HG02610 (cell line): ENCODE results near the gene PAGE4.

ENCODE experiments used
- ATAC-seq: cut with Tn5 transposase; IDR thresholded peaks from one replicate; pipeline ENCODE4 v1.9.1; 2021; ENCODE audit warnings: mild to moderate bottlenecking, moderate library complexity; ENCODE audit not compliant: unreplicated experiment

PAGE4 gene

GRCh38 chrX:49868739-49869138 lies 39.6 kb downstream of the PAGE4 start:
- ATAC-seq, result no peak

DNA sequence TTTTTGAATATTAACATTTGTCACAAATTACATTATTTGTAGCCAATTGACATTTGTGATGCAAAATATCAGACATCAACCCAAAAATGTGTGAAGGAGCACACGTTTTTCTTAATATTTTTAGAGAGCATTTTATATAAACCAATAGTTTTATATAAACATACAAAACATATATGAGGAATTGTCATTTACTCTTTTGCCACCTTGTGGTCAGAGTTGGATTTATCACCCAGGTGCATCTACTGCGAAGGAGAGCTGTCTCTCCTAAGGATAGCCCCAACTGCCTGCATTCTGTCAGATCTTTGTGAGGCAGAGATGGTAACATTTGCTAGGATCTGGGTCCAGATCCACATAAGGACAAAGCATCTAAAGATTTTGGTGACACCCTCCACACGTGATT lies 47.6 kb downstream of the PAGE4 start:
- ATAC-seq, result no peak

DNA sequence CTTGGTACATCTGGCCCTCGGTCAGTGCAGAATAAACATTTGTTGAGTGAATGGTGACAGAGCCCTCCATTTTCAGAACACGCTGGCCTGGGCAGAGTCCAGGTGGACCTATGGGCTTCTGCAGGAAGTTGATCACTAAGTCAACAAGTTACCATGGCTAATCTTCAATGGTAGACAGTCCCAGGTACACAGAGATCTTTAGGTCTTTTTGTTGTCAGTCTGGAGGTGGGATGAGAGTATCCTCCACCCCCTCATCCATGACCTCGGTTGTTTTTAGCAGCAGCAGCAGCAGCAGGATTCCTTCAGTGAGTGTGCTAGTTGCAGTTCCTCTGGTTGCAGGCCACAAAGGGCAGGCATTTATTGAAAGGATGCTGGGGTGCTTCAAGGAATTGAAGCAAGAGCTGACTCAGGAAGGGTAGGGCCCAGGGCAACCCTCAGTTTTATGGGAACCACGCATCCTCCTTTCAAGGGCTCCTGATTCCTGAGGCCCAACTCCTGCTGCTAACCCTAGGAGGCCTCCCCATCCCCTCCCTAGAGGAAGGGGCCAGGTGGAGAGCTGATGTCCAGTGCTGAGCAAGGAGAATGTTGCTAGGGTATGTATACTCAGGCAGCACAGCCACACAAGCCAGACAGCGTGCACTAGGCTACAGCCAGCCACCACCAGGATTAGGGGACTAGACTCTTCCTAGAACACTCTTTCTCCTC lies 48.4 kb downstream of the PAGE4 start:
- ATAC-seq, result no peak

DNA sequence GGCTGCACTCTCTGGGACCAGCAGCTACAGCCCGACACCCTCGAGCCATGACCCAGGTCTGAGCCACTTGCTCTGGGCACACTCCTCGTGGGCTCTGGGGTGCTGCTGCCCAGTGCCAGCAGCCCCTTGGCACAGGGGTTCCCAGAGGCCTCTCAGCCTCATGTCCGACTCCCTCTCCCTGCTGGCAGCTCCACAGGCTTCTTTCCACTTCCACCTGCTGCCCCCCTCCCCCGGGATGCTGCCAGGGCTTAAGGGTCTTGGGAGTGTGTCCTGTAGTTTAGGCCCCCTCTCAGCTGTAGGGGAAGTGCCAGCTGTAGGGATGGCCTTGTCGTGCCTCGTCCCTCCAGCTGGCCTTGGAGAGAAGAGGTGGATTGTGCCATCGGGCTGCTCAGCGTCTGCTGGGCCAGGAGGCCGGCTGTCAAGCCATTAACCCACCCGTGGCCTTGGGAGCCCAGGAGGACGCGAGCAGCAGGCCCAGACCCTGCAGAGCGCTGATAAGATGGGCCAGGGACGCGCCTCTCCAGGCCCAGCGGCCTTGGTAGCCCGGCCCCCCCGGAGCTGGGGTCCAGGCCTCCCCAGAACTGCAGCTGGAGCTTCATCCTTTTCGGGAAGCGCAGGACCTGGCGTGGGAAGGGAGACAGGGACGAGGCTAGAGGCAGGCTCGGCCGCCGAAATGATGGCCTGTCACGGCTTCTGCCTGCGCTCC lies 49.2 kb downstream of the PAGE4 start:
- ATAC-seq, result no peak

DNA sequence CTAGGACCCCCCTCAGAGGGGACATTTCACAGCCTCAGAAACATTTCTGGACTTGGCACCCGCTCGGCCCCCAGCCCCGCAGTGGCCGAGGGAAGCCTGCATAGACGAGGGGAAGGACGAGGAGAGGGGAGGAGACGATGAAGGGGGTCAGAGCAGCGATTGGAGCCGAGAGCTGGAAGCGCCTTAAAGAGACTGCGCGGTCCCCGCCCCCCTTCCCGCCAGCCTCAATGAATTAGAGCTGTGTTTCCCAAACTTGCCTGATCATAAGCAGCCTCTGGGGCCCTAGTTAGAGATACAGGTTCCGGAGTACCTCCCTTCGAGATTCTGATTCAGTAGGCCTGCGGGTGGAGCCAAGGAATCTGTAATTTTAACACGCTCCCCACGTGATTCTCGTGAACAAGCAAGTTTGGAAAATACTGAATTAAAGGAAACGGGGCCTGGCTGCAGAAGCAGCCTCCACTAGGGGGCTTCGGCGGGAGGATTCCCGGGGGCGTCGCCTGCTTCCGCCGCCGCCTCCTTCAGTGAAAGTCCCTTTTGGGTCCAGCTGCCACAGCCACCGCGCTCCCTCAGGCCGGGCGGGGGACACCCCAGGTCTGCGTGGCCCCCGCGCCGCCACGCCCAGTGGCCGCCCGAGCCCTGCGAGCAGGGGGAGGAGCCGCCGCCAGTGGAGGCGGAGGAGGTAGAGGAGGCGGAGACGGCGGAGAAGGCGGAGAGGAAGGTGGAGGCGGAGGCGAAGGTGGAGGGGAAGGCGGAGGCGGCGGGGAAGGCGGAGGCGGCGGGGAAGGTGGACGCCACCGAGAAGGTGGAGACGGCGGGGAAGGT lies 49.9 kb downstream of the PAGE4 start, which contains the start of gene USP27X:
TSS of gene USP27X (plus strand) at position 651 of the 822 bp plus-strand sequence. CDS start 824 bp downstream, outside the sequence.
- peak; percentile 96 for ATAC-seq

- peak; percentile 2 for ATAC-seq
Measured at GRCh38 chrX:49879656-49880277, 50.7 kb downstream of the PAGE4 start.

DNA sequence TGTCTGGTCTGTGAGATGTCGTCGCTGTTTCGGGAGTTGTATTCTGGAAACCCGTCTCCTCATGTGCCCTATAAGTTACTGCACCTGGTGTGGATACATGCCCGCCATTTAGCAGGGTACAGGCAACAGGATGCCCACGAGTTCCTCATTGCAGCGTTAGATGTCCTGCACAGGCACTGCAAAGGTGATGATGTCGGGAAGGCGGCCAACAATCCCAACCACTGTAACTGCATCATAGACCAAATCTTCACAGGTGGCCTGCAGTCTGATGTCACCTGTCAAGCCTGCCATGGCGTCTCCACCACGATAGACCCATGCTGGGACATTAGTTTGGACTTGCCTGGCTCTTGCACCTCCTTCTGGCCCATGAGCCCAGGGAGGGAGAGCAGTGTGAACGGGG lies 51.6 kb downstream of the PAGE4 start:
- no peak for ATAC-seq
